Tibial artery (tissue), 4 donors: ENCODE data around the gene TBCA.
"Not testable (repeated sequence)": the region's sequence is repeated elsewhere in the genome, so short reads cannot be mapped to it uniquely, and the experiment has no call there.

Source experiments
- DNase-seq, 2 donors: peaks; one replicate each; pipeline ENCODE4 v3.0.0-alpha.2; 2019
- H3K27ac ChIP-seq, 2 donors: fragments of 200-600 bp; sonication (generic) in 1 of 2; 1 replicate in 1 of 2; 2 replicates in 1 of 2; pipeline ENCODE4 v1.5.1; 2018 to 2019; ENCODE audit warnings: mild to moderate bottlenecking in 1 of 2
- H3K27me3 ChIP-seq, 2 donors: fragments of 200-600 bp; sonication (generic) in 1 of 2; one replicate each; pipeline versions ENCODE4 v1.5.1 to v1.6.0; 2016 to 2019
- H3K36me3 ChIP-seq, 3 donors: fragments of 200-600 bp; sonication (generic) in 2 of 3; one replicate each; pipeline ENCODE4 v1.5.1; 2016 to 2019; ENCODE audit warnings: mild to moderate bottlenecking in 2 of 3
- H3K4me1 ChIP-seq, 4 donors: fragments of 200-600 bp; sonication (generic) in 2 of 4; 1 replicate in 3 of 4; 2 replicates in 1 of 4; pipeline ENCODE4 v1.5.1; 2016 to 2019
- H3K4me3 ChIP-seq, 2 donors: fragments of 200-600 bp; sonication (generic) in 1 of 2; 1 replicate in 1 of 2; 2 replicates in 1 of 2; pipeline ENCODE4 v1.5.1; 2018 to 2019; ENCODE audit warnings: mild to moderate bottlenecking in 2 of 2
- H3K9me3 ChIP-seq, 3 donors: fragments of 200-600 bp; sonication (generic) in 1 of 3; one replicate each; pipeline ENCODE4 v1.5.1; 2016 to 2019
- CTCF ChIP-seq, 2 experiments: fragments of 200-600 bp in 1 of 2; fragments of 450-650 bp in 1 of 2; IDR thresholded peaks; one replicate each; pipeline ENCODE4 v1.5.1; 2017 to 2019; ENCODE audit warnings: antibody characterized with exemption in 2 of 2, mild to moderate bottlenecking in 1 of 2, moderate library complexity in 1 of 2
- intact Hi-C: fragments of 100-400 bp; cut with DNase I; formaldehyde crosslinking; loops from one replicate; pipeline ENCODE4 v1.15.0; 2023; ENCODE audit warnings: low total_unique reads

TBCA gene

DNA sequence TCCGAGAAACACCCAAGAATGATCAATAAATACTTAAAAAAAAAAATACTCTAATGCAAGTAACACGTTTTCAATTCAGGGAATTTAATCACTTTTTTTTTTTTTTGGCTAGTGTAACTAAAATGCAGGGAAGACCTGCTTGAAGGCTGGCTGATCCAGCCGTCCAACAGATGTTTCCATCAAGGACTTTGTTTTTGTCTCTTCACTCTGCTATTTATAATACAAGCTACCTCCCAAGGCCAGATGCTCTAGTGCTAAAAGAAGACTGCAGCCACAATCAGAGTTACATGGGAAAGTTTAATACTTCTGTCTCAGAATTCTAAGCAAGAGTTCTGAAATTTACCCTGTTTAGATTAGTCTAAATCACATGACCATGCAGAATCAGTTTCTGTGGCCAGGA lies 14.5 kb downstream of the TBCA start:
- Histone ChIP-seq H3K27me3 (no peaks in the 10 kb centered on the region), H3K4me3 (no peak overlapping the region), H3K4me1 (peaks cover 0 to 6% (median 2%) of the 10 kb centered on the region in 4 donors), H3K27ac (no peak overlapping the region), H3K36me3 (no peaks in the 10 kb centered on the region), H3K9me3 (no peaks in the 10 kb centered on the region)
- no peak for DNase-seq
- intact Hi-C loops: no loop called here
- no peak for TF ChIP-seq CTCF (IDR thresholded peaks at IDR 0.05)

DNA sequence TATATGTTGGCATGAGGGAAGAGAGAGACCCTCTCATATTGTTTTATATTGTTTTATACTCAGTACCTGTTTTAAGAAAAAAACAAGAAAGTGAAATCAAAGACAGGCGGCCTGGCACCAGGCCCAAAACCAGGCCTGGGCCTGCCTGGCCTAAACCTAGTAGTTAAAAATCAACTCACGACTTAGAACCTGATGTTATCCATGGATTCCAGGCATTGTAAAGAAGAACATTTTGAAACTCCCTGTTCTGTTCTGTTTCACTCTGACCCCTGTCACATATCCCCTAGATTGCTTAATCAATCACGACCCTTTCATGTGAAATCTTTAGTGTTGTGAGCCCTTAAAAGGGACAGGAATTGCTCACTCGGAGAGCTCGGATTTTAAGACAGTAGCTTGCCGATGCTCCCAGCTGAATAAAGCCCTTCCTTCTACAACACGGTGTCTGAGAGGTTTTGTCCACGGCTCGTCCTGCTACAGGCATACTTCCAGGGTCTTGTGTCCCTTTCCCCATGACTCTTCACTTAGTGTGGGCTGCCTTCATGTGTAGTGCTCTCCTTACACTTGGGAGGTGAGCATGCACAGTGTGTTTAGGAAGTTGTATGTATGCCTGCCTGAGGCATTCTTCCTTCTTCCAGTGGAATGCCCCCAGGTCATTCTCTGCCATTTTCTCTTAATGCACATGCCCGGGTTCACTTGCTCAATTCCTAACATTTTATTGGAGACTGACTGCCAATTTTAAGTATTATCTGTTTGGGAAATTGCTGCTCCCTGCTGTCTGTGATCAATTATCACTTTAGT lies 17.8 kb downstream of the TBCA start:
- Histone ChIP-seq H3K4me3 (no peak overlapping the region), H3K27me3 (no peaks in the 10 kb centered on the region), H3K27ac (no peak overlapping the region), H3K4me1 (peaks cover 0 to 6% (median 2%) of the 10 kb centered on the region in 4 donors), H3K36me3 (no peaks in the 10 kb centered on the region), H3K9me3 (no peaks in the 10 kb centered on the region)
- DNase-seq: no peak
- intact Hi-C loops: no loop called here
- no peak for TF ChIP-seq CTCF (IDR thresholded peaks at IDR 0.05)

DNA sequence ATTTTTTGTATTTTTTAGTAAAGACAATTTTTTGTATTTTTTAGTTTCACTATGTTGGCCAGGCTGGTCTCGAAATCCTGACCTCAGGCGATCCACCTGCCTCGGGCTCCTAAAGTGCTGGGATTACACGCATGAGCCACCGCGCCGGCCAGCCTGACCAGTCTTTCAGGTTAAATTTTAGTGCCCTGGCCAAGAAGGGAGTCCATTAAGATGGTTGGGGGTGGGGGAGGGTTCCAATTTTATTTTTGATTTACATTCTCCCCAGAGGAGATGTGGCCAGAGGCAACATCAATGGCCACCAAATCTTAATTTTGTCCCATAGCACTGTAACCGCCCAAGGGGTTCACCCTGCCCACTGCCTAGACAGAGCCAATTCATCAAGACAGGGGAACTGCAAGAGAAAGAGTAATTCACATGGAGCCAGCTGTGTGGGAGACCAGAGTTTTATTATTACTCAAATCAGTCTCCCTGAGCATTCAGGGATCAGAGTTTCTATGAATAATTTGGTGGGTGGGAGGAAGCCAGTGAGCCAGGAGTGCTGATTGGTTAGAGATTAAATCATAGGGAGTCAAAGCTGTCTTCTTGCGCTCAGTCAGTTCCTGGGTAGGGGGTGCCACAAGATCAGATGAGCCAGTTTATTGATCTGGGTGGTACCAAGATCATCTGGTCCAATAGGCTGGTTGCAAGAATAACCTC lies 24.7 kb downstream of the TBCA start:
- H3K4me3 ChIP-seq: no peak overlapping the region
- intact Hi-C loops: no loop called here
- H3K27me3 ChIP-seq: no peaks in the 10 kb centered on the region
- H3K27ac ChIP-seq: no peak overlapping the region
- TF ChIP-seq CTCF (IDR thresholded peaks at IDR 0.05): no peak
- no peaks in the 10 kb centered on the region for H3K36me3 ChIP-seq
- H3K9me3 ChIP-seq: no peaks in the 10 kb centered on the region
- no peaks in the 10 kb centered on the region for H3K4me1 ChIP-seq
- DNase-seq: no peak

DNA sequence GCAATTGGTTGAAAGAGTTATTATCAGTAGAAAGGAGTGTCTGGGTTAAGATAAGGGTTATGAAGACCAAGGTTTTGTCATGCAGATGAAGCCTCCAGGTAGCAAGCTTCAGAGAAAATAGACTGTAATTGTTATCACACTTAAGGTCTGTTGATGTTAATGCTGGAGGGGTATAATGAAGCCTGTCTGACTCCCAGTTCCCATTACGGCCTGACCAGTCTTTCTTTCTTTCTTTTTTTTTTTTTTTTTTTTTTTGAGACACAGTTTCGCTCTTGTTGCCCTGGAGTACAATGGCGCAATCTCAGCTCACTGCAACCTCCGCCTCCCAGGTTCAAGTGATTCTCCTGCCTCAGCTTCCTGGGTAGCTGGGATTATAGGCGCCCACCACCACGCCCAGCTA lies 25.2 kb downstream of the TBCA start:
- intact Hi-C loops, H3K36me3 ChIP-seq, H3K4me1 ChIP-seq, DNase-seq, H3K9me3 ChIP-seq, H3K27me3 ChIP-seq, H3K27ac ChIP-seq, H3K4me3 ChIP-seq: not testable (repeated sequence)

DNA sequence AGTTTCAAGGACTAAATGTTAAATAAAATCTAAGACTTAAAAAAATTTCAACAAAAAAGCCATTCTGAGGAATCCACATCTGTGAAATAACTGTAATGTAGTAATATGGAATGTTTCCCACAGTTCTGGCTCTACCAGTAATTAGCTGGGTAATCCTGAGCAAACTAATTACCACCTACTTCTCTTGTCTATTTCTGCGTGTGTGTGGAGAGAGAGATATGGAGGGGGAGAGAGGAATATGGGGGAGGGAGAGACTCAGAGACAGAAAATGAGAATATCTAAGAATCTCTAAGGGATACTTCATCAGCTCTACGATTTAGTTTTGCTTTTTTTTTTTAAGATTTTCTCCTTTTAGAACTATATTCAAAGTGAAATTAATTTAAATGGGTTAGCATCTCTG lies 28.0 kb downstream of the TBCA start:
- no peaks in the 10 kb centered on the region for H3K36me3 ChIP-seq
- H3K9me3 ChIP-seq: no peaks in the 10 kb centered on the region
- DNase-seq: no peak
- H3K4me1 ChIP-seq: peaks cover 0 to 18% (median 0%) of the 10 kb centered on the region in 4 donors
- TF ChIP-seq CTCF (IDR thresholded peaks at IDR 0.05): no peak
- H3K4me3 ChIP-seq: no peak overlapping the region
- no peaks in the 10 kb centered on the region for H3K27me3 ChIP-seq
- intact Hi-C loops: no loop called here
- no peak overlapping the region for H3K27ac ChIP-seq

DNA sequence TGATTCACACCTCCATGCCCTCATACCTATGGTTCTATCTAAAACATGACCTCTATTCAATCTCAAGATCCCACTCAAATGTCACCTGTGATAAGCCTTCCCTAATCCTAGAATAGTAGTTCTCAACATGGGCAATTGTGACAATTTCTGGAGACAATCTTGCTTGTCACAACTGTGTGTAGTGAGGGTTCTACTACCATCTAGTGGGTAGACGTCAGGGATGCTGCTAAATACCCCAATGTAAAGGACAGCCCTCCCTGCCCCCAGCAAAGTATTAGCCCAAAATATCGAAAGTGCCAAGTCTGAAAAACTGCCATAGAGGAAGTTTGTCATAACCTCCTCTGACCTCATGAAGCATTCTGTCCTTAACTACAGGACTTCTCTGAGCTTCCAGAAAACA lies 32.0 kb downstream of the TBCA start:
- intact Hi-C loops: no loop called here
- Histone ChIP-seq H3K27me3 (no peaks in the 10 kb centered on the region), H3K27ac (no peak overlapping the region), H3K4me3 (no peak overlapping the region), H3K9me3 (no peaks in the 10 kb centered on the region), H3K4me1 (peaks cover 0 to 34% (median 4%) of the 10 kb centered on the region in 4 donors), H3K36me3 (no peaks in the 10 kb centered on the region)
- no peak for TF ChIP-seq CTCF (IDR thresholded peaks at IDR 0.05)
- no peak for DNase-seq
